ENCODE measurements around the gene KRTAP9-6.
"Not testable (repeated sequence)": the region's sequence is repeated elsewhere in the genome, so short reads cannot be mapped to it uniquely, and the experiment has no call there.

KRTAP9-6 gene

GRCh38 chr17:41251261-41251660 is 13.9 kb upstream of the KRTAP9-6 start:
- TF ChIP-seq CTCF (conservative IDR thresholded peaks at IDR 0.05): no peak
- no peak for TF ChIP-seq ZFX (IDR thresholded peaks at IDR 0.05)
- no peak overlapping the region for H3K27ac ChIP-seq

- no peak overlapping the region for H3K27ac ChIP-seq
- TF ChIP-seq CTCF (conservative IDR thresholded peaks at IDR 0.05): no peak
- TF ChIP-seq ZFX (IDR thresholded peaks at IDR 0.05): no peak
Measured at GRCh38 chr17:41254861-41255260, 10.3 kb upstream of the KRTAP9-6 start.

- not testable (repeated sequence) for H3K27ac ChIP-seq
Measured at GRCh38 chr17:41255381-41256290, 9.5 kb upstream of the KRTAP9-6 start, which contains the start of gene KRTAP9-9. TSS of gene KRTAP9-9 (plus strand) at chr17:41255384.

GRCh38 chr17:41256291-41256685 is 8.9 kb upstream of the KRTAP9-6 start:
- TF ChIP-seq CTCF (conservative IDR thresholded peaks at IDR 0.05): no peak
- no peak for TF ChIP-seq ZFX (IDR thresholded peaks at IDR 0.05)
- H3K27ac ChIP-seq: no peak overlapping the region

GRCh38 chr17:41258406-41258805 is 6.8 kb upstream of the KRTAP9-6 start:
- H3K27ac ChIP-seq: no peak overlapping the region
- no peak for TF ChIP-seq CTCF (conservative IDR thresholded peaks at IDR 0.05)
- TF ChIP-seq ZFX (IDR thresholded peaks at IDR 0.05): no peak

GRCh38 chr17:41263212-41263611 is 2.0 kb upstream of the KRTAP9-6 start:
- TF ChIP-seq ZFX (IDR thresholded peaks at IDR 0.05): no peak
- TF ChIP-seq CTCF (conservative IDR thresholded peaks at IDR 0.05): no peak
- no peak overlapping the region for H3K27ac ChIP-seq

- H3K27ac ChIP-seq: no peak overlapping the region
- TF ChIP-seq ZFX (IDR thresholded peaks at IDR 0.05) (no peak), CTCF (conservative IDR thresholded peaks at IDR 0.05) (no peak)
Measured at GRCh38 chr17:41264599-41264998, 579 bp upstream of the KRTAP9-6 start.

- no peak for TF ChIP-seq ZFX (IDR thresholded peaks at IDR 0.05)
- TF ChIP-seq CTCF (conservative IDR thresholded peaks at IDR 0.05): no peak
- no peak overlapping the region for H3K27ac ChIP-seq
Measured at GRCh38 chr17:41267711-41268110, 2.5 kb downstream of the KRTAP9-6 start.

GRCh38 chr17:41271323-41271722 is 6.1 kb downstream of the KRTAP9-6 start:
- not testable (repeated sequence) for H3K27ac ChIP-seq

All from C4-2B (cell line).